NCI-H2107 treated with DMSO at 0.1 percent for 48 hours (cell line): ENCODE data around the gene PDCD11.
"Not testable (repeated sequence)": the region's sequence is repeated elsewhere in the genome, so short reads cannot be mapped to it uniquely, and the experiment has no call there.

Experiments
- DNase-seq: peaks from one replicate; lab custom pipeline; 2025; ENCODE audit not compliant: unreplicated experiment; lab: John Stamatoyannopoulos, UW

PDCD11 gene, protein sequence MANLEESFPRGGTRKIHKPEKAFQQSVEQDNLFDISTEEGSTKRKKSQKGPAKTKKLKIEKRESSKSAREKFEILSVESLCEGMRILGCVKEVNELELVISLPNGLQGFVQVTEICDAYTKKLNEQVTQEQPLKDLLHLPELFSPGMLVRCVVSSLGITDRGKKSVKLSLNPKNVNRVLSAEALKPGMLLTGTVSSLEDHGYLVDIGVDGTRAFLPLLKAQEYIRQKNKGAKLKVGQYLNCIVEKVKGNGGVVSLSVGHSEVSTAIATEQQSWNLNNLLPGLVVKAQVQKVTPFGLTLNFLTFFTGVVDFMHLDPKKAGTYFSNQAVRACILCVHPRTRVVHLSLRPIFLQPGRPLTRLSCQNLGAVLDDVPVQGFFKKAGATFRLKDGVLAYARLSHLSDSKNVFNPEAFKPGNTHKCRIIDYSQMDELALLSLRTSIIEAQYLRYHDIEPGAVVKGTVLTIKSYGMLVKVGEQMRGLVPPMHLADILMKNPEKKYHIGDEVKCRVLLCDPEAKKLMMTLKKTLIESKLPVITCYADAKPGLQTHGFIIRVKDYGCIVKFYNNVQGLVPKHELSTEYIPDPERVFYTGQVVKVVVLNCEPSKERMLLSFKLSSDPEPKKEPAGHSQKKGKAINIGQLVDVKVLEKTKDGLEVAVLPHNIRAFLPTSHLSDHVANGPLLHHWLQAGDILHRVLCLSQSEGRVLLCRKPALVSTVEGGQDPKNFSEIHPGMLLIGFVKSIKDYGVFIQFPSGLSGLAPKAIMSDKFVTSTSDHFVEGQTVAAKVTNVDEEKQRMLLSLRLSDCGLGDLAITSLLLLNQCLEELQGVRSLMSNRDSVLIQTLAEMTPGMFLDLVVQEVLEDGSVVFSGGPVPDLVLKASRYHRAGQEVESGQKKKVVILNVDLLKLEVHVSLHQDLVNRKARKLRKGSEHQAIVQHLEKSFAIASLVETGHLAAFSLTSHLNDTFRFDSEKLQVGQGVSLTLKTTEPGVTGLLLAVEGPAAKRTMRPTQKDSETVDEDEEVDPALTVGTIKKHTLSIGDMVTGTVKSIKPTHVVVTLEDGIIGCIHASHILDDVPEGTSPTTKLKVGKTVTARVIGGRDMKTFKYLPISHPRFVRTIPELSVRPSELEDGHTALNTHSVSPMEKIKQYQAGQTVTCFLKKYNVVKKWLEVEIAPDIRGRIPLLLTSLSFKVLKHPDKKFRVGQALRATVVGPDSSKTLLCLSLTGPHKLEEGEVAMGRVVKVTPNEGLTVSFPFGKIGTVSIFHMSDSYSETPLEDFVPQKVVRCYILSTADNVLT (N-terminal part only)

DNA sequence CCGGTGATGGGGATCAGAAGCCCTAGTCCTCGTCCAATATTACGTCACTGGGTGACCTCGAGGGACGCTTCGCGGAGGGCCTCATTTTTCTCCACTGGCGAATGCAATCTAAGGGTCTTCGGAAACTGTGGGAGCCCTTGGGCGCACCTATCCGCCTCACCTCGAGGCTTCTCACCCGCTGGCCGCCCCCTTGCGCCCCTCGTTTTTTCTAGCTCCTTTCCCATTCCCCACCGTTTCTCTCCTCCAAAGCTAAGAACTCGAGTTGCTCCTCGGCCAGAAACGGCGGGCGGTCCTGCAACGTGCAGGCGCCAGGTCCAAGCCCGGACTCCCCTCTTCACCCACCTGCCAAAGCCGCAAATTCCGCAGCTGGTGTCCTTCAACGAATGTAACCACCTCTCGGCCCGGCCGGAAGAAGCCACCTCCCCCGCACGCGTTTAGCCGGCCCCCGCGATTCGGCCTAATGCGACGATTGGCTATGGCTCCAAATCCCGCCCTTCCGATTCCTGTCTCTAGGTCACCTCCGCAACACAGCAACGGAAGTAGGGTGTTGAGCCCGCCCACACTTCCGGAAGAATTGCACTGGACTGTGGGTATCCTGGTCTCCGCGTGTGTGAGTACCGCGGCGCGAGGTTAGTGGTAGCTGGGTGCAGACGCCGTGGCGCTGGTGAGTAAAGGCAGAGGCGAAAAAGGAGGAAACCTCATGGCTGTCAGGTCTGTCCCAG, at the start of gene PDCD11, which contains the start of gene ATP5MK:
Gene PDCD11 (plus strand): TSS at position 560 of the 722 bp plus-strand sequence. CDS start 1,801 bp downstream, outside the sequence.
Gene ATP5MK (minus strand): TSS at position 409 of the 722 bp plus-strand sequence. CDS start 4,018 bp downstream, outside the sequence.
- peak; percentile 94 for DNase-seq

DNA sequence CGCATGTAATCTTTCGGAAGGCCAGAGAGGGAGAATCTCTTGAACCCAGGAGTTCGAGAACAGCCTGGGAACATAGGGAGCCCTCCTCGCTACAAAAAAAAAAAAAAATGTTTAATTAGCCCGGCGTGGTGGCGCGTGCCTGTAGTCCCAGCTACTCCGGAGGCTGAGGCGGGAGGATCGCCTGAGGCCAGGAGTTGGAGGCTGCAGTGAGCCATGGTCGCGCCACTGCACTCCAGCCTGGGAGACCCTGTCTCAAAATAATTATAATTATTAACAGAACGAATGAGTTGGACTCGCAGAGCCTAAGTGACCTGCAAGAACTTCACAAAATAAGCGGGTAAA, 46.3 kb upstream of the PDCD11 start:
- DNase-seq: no peak

DNA sequence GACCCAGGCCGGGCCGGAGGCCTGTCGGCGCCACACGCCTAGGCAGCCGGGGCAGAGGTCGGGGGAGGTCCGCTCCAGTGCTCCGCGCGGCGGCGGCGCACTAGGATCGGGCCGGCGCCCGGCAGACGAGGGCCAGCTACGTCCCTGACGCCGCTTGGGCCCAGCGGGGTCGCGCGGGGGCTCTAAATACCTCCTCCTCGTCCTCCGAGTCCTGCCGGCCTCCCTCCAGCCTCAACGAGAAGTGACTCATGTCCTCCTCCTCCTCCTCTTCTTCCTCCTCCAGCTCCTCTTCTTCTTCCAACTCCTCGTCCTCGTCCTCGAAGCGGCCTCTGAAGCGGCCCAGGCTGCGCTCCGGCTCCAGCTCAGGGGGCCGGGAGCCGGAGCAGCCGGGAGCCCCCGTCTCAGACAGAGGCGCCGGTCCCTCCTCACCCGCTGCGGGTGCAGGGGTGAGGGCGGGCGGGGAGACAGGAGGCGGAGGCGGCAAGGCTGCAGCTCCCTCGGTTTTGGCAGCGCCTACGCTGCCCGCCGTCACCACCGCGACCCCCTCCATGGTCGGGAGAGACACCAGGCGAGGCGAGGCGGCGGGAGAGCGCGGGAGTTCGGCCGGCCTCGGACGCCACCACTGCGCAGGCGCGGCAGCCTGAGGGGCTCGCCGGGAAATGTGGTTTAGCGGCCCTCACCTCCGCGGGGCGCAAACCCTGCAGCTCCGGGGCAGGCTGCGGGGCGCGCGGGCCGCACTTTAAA, 45.7 kb upstream of the PDCD11 start, which contains the start of gene PCGF6:
Gene PCGF6 (minus strand): TSS at position 624 of the 744 bp plus-strand sequence. CDS start 74 bp downstream, at position 550.
- peak; percentile 28 for DNase-seq

DNA sequence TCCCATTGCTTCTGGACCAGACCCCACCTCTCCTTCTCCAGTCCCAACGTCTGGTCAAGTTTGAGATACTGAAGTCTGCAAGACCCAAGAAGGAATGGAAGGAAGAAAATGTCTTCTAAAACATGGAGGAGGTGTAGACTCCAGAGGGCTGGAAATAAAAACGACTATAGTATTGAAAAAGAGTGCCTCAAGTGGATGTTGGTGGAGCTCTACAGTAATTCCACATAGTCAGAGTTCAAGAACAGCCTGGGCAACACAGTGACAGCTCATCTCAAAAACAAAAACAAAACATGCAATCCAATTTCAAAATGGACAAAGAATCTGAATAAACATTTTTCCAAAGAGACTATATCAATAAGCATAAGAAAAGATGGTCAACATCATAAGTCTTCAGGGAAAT, 43.1 kb upstream of the PDCD11 start:
- DNase-seq: no peak

DNA sequence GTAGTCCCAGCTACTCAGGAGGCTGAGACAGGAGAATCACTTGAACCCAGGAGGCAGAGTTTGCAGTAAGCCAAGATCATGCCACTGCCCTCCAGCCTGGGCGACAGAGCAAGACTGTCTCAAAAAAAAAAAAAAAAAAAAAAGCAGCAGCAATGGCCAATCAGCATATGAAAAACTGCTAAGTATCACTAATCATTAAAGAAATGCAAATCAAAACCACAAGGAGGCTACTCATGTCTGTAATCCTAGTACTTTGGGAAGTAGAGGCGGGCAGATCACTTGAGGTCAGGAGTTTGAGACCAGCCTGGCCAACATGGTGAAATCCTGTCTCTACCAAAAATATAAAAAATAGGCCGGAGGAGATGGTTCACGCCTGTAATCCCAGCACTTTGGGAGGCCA, 41.9 kb upstream of the PDCD11 start:
- DNase-seq: not testable (repeated sequence)

DNA sequence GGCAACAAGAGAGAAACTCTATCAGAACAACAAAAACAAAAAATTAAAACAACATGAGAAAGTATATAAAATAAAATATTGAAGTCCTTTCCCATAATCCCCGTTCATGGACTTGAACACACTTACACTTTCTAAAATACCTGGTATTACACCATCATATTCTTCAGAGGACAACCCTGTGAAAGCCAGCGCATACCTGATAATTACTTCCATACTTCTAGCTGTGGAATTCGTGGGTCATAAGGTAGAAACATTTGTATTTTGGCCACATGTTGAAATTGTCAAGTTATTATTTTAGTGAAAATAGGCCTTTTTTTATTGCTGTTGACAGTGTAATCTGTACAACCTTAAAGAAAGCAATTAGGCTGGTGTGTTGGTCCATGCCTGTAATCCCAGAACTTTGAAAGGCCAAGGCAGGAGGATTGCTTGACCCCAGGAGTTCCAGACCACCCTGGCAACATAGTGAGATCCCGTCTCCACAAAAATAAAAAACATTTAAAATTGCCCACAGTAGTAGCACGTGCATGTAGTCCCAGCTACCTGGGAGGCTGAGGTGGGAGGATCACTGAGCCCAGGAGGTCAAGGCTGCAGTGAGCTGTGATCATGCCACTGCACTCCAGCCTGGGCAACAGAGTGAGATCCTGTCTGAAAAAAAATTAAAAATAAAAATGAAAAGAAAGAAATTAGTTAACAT, 40.4 kb upstream of the PDCD11 start:
- DNase-seq: no peak

DNA sequence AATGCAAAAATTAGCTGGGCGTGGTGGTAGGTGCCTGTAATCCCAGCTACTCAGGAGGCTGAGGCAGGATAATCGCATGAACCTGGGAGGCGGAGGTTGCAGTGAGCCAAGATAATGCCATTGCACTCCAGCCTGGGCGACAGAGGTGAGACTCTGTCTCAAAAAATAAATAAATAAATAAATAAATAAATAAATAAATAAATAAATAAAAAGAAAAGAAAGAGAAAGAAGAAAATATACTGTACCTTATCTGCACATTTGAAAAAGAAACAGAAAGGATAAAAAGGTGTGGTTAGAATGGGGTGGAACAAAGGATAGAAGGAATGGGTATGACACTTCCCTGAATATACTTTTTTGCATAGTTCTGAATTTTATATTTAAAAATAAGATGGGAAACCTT, 36.9 kb upstream of the PDCD11 start:
- not testable (repeated sequence) for DNase-seq

DNA sequence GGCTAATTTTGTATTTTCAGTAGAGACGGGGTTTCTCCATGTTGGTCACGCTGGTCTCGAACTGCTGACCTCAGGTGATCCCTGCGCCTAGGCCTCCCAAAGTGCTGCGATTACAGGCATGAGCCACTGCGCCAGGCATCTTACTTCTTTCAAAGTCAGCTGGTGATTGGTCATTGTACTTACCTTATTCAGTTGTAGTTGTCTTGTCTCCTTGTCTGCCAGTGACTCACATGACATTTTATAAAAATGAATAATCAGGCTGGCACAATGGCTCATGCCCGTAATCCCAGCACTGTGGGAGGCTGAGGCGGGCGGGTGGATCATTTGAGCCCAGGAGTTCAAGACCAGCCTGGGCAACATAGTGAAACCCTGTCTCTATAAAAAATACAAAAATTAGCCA, 35.6 kb upstream of the PDCD11 start:
- not testable (repeated sequence) for DNase-seq

DNA sequence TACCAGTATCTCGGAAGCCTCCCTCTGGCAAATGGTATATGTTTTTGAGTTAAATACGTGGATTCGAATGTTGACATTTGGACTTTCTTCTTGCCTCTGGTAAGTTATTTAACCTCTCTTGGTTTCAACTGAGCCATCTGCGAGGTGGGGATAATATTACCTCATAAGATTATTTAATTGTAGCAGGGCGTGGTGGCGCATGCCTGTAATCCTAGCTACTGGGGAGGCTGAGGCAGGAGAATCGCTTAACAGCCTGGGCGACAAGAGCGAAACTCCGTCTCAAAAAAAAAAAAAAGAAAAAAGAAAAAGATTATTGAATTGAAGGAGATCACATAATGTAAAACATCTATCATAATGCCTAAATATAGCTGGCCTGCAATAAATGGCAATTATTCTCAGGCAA, 29.0 kb upstream of the PDCD11 start:
- DNase-seq: no peak

DNA sequence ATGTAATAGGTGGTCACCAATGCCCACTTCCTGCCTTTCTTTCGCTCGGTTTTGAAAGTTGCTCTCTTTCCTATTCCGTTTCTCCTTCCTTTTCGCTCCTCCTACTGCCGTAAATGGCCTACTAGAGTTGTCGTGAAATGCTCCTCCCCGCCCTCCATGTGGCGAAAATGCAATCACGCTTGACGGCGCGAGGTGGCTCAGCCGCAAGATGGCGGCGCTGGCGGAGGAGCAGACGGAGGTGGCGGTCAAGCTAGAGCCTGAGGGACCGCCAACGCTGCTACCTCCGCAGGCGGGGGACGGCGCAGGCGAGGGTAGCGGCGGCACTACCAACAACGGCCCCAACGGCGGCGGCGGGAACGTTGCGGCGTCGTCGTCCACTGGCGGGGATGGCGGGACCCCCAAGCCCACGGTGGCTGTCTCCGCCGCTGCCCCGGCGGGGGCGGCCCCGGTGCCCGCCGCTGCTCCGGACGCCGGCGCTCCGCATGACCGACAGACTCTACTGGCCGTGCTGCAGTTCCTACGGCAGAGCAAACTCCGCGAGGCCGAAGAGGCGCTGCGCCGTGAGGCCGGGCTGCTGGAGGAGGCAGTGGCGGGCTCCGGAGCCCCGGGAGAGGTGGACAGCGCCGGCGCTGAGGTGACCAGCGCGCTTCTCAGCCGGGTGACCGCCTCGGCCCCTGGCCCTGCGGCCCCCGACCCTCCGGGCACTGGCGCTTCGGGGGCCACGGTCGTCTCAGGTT, 28.5 kb upstream of the PDCD11 start, which contains the start of gene TAF5:
Gene TAF5 (plus strand): TSS at position 195 of the 737 bp plus-strand sequence. CDS start 14 bp downstream, at position 209.
- DNase-seq: peak; percentile 83

DNA sequence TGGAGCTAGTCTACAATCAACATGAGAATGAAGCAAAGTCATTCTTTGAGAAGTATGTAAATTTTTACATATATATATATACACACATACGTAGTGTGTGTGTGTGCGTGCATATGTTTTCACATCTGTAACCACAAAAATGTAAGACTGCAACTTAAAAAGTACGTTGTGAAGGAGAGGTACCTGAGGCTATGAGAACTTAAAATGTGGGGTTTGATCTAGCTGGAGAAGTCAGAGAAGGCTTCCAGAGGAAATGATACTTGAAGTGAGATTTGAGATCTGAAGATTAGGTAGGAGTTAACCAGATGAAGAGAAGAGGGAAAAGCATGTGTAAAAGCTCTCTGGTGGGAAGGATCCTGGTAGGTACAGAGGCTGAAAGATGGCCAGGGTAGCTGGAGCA, 22.9 kb upstream of the PDCD11 start:
- DNase-seq: no peak

DNA sequence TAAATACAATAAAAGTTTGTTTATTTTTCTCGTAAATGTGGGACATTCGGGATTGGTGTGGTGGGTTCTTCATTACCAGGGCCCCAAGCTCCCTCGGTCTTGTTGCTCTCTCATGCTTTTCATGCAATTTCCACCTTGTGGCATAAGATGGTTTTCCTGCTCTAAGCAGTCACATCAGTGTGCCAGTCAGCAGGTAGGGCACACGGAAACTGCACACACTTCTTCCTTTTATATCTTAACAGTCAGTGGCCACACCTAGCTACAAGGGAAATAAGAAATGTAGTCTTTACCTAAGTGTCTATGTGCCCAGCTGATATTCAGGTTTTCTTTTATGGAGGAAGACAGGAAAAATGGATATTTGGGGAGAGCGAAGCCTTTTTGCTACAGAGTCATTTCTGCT, 22.2 kb upstream of the PDCD11 start:
- no peak for DNase-seq

DNA sequence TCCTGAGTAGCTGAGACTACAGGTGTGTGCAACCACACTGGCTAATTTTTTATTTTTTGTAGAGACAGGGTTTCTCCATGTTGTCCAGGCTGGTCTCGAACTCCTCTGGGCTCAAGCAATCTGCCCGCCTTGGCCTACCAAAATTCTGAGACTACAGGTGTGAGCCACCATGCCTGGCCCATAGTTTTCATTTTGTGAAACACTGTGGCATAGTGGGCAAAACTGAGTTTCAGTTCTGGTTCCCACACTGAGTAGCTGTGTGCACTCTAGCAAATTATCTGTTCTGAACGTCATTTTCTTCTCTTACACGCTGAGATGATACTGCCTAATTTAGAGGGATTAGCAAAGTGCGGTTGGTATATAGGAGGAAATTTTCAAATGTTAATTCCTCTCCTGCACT, 13.7 kb upstream of the PDCD11 start:
- no peak for DNase-seq

DNA sequence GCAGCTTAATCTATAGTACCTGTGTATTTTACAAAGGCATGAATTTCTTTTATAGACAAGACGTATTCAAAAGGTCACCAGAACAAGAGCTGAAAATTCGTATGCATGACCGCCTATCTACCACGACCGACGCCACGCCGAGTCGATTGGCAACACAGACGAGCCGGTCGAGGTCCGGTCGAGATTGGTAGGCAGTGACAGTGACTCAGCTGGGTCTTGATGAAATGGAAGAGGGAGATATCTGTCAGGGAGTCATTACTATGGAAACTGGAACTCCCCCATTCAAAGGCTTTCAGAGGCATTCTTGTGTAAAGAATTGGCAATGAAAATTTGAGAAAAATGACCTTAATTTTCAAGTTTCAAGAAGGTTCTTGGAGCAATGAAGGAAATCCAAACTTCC, 2.2 kb upstream of the PDCD11 start:
- no peak for DNase-seq

DNA sequence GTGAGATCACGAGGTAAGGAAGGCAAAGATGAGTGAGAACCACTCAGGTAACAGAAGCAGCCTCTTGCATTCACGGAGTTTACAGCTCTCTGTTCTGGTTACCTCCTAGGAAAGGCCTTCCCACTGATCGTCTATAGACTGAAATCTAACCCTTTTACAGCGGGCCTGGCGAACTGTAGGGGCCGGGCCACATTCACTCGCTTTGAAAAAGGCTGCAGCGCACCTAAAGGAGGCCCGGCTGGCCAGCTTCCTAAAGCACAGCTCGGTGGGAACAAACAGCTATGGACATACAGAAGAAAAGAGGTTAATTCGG, 716 bp upstream of the PDCD11 start:
- DNase-seq: no peak

DNA sequence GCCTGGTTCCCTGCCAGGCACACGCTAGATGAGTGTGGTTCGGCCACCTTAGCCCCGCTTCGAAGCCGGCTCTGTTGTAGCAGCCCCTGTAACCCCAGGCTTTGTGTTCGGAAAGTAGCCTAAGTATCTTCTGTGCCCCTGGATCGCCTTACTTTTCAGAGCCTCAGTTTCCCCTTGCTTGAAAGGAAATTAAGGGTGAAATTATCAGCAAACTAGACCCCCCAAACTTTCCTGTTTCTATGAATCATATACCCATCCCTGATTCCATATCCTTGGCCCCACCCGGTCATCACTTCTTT, 312 bp downstream of the PDCD11 start:
- no peak for DNase-seq

DNA sequence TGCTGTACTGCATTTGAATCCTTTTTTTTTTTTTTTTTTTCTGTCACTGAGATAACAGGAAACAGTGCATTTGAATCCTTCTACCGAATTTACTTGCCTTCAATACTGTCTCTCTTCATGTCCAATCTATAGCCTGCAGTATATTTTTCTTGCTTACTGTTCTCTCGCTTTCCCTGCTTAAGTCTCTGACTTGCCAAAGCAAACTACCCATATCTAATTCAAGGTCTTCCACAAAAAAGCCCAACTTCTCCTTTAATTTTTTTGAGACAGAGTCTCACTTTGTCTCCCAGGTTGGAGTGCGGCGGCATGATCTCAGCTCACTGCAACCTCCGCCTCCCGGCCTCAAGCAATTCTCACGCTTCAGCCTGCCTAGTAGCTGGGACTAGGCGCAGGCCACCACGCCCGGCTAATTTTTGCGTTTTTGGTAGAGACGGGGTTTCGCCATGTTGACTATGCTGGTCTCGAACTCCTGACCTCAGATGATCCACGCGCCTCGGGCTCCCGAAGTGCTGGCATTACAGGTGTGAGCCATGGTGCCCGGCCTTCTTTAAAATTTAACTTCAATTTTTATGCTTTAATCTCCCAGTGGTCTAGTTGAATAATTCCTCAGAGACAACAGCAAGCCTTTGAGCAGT, 882 bp downstream of the PDCD11 start:
- DNase-seq: no peak

DNA sequence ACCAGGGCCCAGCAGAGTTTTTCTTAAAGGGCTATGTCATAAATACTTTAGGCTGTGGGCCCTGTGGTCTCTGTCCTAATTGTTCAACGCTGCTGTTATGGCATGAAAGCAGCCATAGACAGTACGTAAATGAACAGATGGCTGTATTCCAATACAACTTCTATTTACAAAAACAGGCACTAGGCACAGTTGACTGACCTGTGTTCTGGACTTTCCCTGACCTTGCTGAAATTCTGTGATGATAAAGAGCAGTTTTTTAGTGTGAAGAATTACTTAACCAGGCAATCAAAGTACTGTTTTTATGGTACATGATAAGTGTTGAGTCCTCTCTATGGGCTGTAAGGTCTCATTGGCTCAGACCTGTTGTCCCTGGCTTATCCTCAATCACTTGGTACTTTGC, 17.1 kb downstream of the PDCD11 start:
- no peak for DNase-seq
